ENCODE data around the gene RGS17.
"Not testable (repeated sequence)": the region's sequence is repeated elsewhere in the genome, so short reads cannot be mapped to it uniquely, and the experiment has no call there.

The RGS17 gene

GRCh38 chr6:153001767-153002612 is 129.1 kb downstream of the RGS17 start:
- no peak for DNase-seq
- H3K4me3 ChIP-seq (ENCODE audit: insufficient read depth, low read depth, low read length, poor library complexity, severe bottlenecking) = peak overlapping the region; percentile 65

GRCh38 chr6:153000790-153001189 is 130.3 kb downstream of the RGS17 start:
- H3K36me3 ChIP-seq (ENCODE audit: control insufficient read depth, insufficient read depth, low read length); H3K4me3 ChIP-seq (ENCODE audit: insufficient read depth, low read depth, low read length, poor library complexity, severe bottlenecking); H3K27me3 ChIP-seq (replicated peaks; ENCODE audit: control insufficient read depth, insufficient read depth, low read length, poor library complexity, severe bottlenecking); H3K27ac ChIP-seq (ENCODE audit: insufficient read depth, low read length, poor library complexity, severe bottlenecking); H3K9me3 ChIP-seq (ENCODE audit: control insufficient read depth, low read length); DNase-seq: not testable (repeated sequence)
- H3K4me1 ChIP-seq (ENCODE audit: control insufficient read depth, insufficient read depth, low read length, poor library complexity, severe bottlenecking) = peaks cover 18% of the 10 kb centered on the region

More at GRCh38 chr6:153001767-153002612, 129.1 kb downstream of the RGS17 start:
- Histone ChIP-seq H3K9me3 (ENCODE audit: control insufficient read depth, low read length) (no peaks in the 10 kb centered on the region), H3K27me3 (replicated peaks; ENCODE audit: control insufficient read depth, insufficient read depth, low read length, poor library complexity, severe bottlenecking) (no peaks in the 10 kb centered on the region), H3K4me1 (ENCODE audit: control insufficient read depth, insufficient read depth, low read length, poor library complexity, severe bottlenecking) (peaks cover 18% of the 10 kb centered on the region), H3K27ac (ENCODE audit: insufficient read depth, low read length, poor library complexity, severe bottlenecking) (peak overlapping the region; percentile 71), H3K36me3 (ENCODE audit: control insufficient read depth, insufficient read depth, low read length) (no peaks in the 10 kb centered on the region)

- no peak for DNase-seq
- H3K4me3 ChIP-seq (ENCODE audit: insufficient read depth, low read depth, low read length, poor library complexity, severe bottlenecking) = no peak overlapping the region
- no peaks in the 10 kb centered on the region for H3K27me3 ChIP-seq (replicated peaks; ENCODE audit: control insufficient read depth, insufficient read depth, low read length, poor library complexity, severe bottlenecking)
- peaks cover 18% of the 10 kb centered on the region for H3K4me1 ChIP-seq (ENCODE audit: control insufficient read depth, insufficient read depth, low read length, poor library complexity, severe bottlenecking)
- H3K9me3 ChIP-seq (ENCODE audit: control insufficient read depth, low read length) = no peaks in the 10 kb centered on the region
- peaks cover 9% of the 10 kb centered on the region for H3K36me3 ChIP-seq (ENCODE audit: control insufficient read depth, insufficient read depth, low read length)
- H3K27ac ChIP-seq (ENCODE audit: insufficient read depth, low read length, poor library complexity, severe bottlenecking) = no peak overlapping the region
Measured at GRCh38 chr6:153000243-153000642, 130.8 kb downstream of the RGS17 start.

GRCh38 chr6:152999538-152999937 is 131.5 kb downstream of the RGS17 start:
- H3K36me3 ChIP-seq (ENCODE audit: control insufficient read depth, insufficient read depth, low read length); H3K4me3 ChIP-seq (ENCODE audit: insufficient read depth, low read depth, low read length, poor library complexity, severe bottlenecking); H3K27me3 ChIP-seq (replicated peaks; ENCODE audit: control insufficient read depth, insufficient read depth, low read length, poor library complexity, severe bottlenecking): not testable (repeated sequence)

GRCh38 chr6:152993847-152994246 is 137.2 kb downstream of the RGS17 start:
- Histone ChIP-seq H3K4me1 (ENCODE audit: control insufficient read depth, insufficient read depth, low read length, poor library complexity, severe bottlenecking) (no peaks in the 10 kb centered on the region), H3K36me3 (ENCODE audit: control insufficient read depth, insufficient read depth, low read length) (peaks cover 38% of the 10 kb centered on the region), H3K27me3 (replicated peaks; ENCODE audit: control insufficient read depth, insufficient read depth, low read length, poor library complexity, severe bottlenecking) (no peaks in the 10 kb centered on the region), H3K27ac (ENCODE audit: insufficient read depth, low read length, poor library complexity, severe bottlenecking) (no peak overlapping the region), H3K4me3 (ENCODE audit: insufficient read depth, low read depth, low read length, poor library complexity, severe bottlenecking) (no peak overlapping the region), H3K9me3 (ENCODE audit: control insufficient read depth, low read length) (no peaks in the 10 kb centered on the region)
- no peak for DNase-seq

More at GRCh38 chr6:152999538-152999937, 131.5 kb downstream of the RGS17 start:
- H3K27ac ChIP-seq (ENCODE audit: insufficient read depth, low read length, poor library complexity, severe bottlenecking); H3K9me3 ChIP-seq (ENCODE audit: control insufficient read depth, low read length); DNase-seq: not testable (repeated sequence)
- H3K4me1 ChIP-seq (ENCODE audit: control insufficient read depth, insufficient read depth, low read length, poor library complexity, severe bottlenecking) = peaks cover 18% of the 10 kb centered on the region

- no peaks in the 10 kb centered on the region for H3K4me1 ChIP-seq (ENCODE audit: control insufficient read depth, insufficient read depth, low read length, poor library complexity, severe bottlenecking)
- H3K36me3 ChIP-seq (ENCODE audit: control insufficient read depth, insufficient read depth, low read length) = peaks cover 38% of the 10 kb centered on the region
- no peaks in the 10 kb centered on the region for H3K9me3 ChIP-seq (ENCODE audit: control insufficient read depth, low read length)
- H3K27ac ChIP-seq (ENCODE audit: insufficient read depth, low read length, poor library complexity, severe bottlenecking) = peak overlapping the region; percentile 11
- H3K27me3 ChIP-seq (replicated peaks; ENCODE audit: control insufficient read depth, insufficient read depth, low read length, poor library complexity, severe bottlenecking) = no peaks in the 10 kb centered on the region
- no peak overlapping the region for H3K4me3 ChIP-seq (ENCODE audit: insufficient read depth, low read depth, low read length, poor library complexity, severe bottlenecking)
- no peak for DNase-seq
Measured at GRCh38 chr6:152993431-152993830, 137.7 kb downstream of the RGS17 start.

GRCh38 chr6:152986978-152987377 is 144.1 kb downstream of the RGS17 start:
- Histone ChIP-seq H3K36me3 (ENCODE audit: control insufficient read depth, insufficient read depth, low read length) (peaks cover 10% of the 10 kb centered on the region), H3K27me3 (replicated peaks; ENCODE audit: control insufficient read depth, insufficient read depth, low read length, poor library complexity, severe bottlenecking) (no peaks in the 10 kb centered on the region), H3K9me3 (ENCODE audit: control insufficient read depth, low read length) (no peaks in the 10 kb centered on the region), H3K4me3 (ENCODE audit: insufficient read depth, low read depth, low read length, poor library complexity, severe bottlenecking) (no peak overlapping the region), H3K4me1 (ENCODE audit: control insufficient read depth, insufficient read depth, low read length, poor library complexity, severe bottlenecking) (peaks cover 12% of the 10 kb centered on the region), H3K27ac (ENCODE audit: insufficient read depth, low read length, poor library complexity, severe bottlenecking) (no peak overlapping the region)
- DNase-seq = no peak

- not testable (repeated sequence) for H3K4me3 ChIP-seq (ENCODE audit: insufficient read depth, low read depth, low read length, poor library complexity, severe bottlenecking); H3K9me3 ChIP-seq (ENCODE audit: control insufficient read depth, low read length); H3K36me3 ChIP-seq (ENCODE audit: control insufficient read depth, insufficient read depth, low read length); H3K27ac ChIP-seq (ENCODE audit: insufficient read depth, low read length, poor library complexity, severe bottlenecking); DNase-seq; H3K27me3 ChIP-seq (replicated peaks; ENCODE audit: control insufficient read depth, insufficient read depth, low read length, poor library complexity, severe bottlenecking)
- H3K4me1 ChIP-seq (ENCODE audit: control insufficient read depth, insufficient read depth, low read length, poor library complexity, severe bottlenecking) = peaks cover 16% of the 10 kb centered on the region
Measured at GRCh38 chr6:152985300-152985699, 145.8 kb downstream of the RGS17 start.

GRCh38 chr6:152984513-152984872 is 146.6 kb downstream of the RGS17 start:
- H3K27ac ChIP-seq (ENCODE audit: insufficient read depth, low read length, poor library complexity, severe bottlenecking) = peak overlapping the region; percentile 90
- no peaks in the 10 kb centered on the region for H3K36me3 ChIP-seq (ENCODE audit: control insufficient read depth, insufficient read depth, low read length)
- H3K4me3 ChIP-seq (ENCODE audit: insufficient read depth, low read depth, low read length, poor library complexity, severe bottlenecking) = peak overlapping the region; percentile 92
- no peaks in the 10 kb centered on the region for H3K27me3 ChIP-seq (replicated peaks; ENCODE audit: control insufficient read depth, insufficient read depth, low read length, poor library complexity, severe bottlenecking)
- H3K9me3 ChIP-seq (ENCODE audit: control insufficient read depth, low read length) = no peaks in the 10 kb centered on the region
- no peak for DNase-seq
- H3K4me1 ChIP-seq (ENCODE audit: control insufficient read depth, insufficient read depth, low read length, poor library complexity, severe bottlenecking) = peaks cover 16% of the 10 kb centered on the region

GRCh38 chr6:152983637-152984512 is 147.2 kb downstream of the RGS17 start:
- Histone ChIP-seq H3K4me1 (ENCODE audit: control insufficient read depth, insufficient read depth, low read length, poor library complexity, severe bottlenecking) (peaks cover 16% of the 10 kb centered on the region), H3K36me3 (ENCODE audit: control insufficient read depth, insufficient read depth, low read length) (no peaks in the 10 kb centered on the region), H3K9me3 (ENCODE audit: control insufficient read depth, low read length) (no peaks in the 10 kb centered on the region), H3K4me3 (ENCODE audit: insufficient read depth, low read depth, low read length, poor library complexity, severe bottlenecking) (peak overlapping the region; percentile 92), H3K27me3 (replicated peaks; ENCODE audit: control insufficient read depth, insufficient read depth, low read length, poor library complexity, severe bottlenecking) (no peaks in the 10 kb centered on the region), H3K27ac (ENCODE audit: insufficient read depth, low read length, poor library complexity, severe bottlenecking) (peak overlapping the region; percentile 90)
- peak; percentile 63 to 92 (median 90) for DNase-seq

Data from effector memory CD4-positive, alpha-beta T cell (primary cell).